Measurements from ENCODE around the gene ALG11. TPM values are rescaled to one million over a fixed set of nuclear protein-coding genes. Genes with fewer than 3 reads are reported as not detected.

ALG11 gene
- total RNA-seq, 1 donor from 2014 or later: 44.6 TPM

DNA sequence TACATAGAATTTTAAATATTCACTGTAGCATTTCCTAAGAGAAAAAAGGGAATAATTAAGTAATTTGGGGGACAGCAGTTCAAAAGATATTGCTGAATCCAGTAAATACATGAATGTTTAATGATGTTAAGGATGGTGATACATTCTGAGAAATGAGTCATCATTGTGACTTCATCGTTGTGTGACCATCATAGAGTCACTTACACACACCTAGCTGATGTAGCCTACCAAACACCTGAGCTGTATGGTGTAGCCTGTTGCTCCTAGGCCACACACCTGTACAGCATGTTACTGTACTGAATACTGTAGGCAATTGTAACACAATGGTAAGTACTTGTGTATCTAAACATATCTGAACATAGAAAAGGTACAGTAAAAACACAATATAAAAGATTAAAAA is 35.8 kb upstream of the ALG11 start:
- H3K4me3 ChIP-seq: no peak overlapping the region
- peaks cover 5% of the 10 kb centered on the region for H3K4me1 Mint-ChIP-seq
- H3K27ac ChIP-seq: no peak overlapping the region
- H3K4me1 ChIP-seq: peaks cover 7% of the 10 kb centered on the region
- H3K36me3 Mint-ChIP-seq: no peaks in the 10 kb centered on the region
- no peaks in the 10 kb centered on the region for H3K9me3 Mint-ChIP-seq
- no peaks in the 10 kb centered on the region for H3K27me3 Mint-ChIP-seq (ENCODE audit: insufficient read depth, low read depth)
- H3K27ac Mint-ChIP-seq: no peak overlapping the region
- no peak overlapping the region for H3K9ac ChIP-seq
- no peak overlapping the region for H3K4me2 ChIP-seq
- DNase-seq (ENCODE audit: low spot score): no peak
- TF ChIP-seq, protein P1, sequence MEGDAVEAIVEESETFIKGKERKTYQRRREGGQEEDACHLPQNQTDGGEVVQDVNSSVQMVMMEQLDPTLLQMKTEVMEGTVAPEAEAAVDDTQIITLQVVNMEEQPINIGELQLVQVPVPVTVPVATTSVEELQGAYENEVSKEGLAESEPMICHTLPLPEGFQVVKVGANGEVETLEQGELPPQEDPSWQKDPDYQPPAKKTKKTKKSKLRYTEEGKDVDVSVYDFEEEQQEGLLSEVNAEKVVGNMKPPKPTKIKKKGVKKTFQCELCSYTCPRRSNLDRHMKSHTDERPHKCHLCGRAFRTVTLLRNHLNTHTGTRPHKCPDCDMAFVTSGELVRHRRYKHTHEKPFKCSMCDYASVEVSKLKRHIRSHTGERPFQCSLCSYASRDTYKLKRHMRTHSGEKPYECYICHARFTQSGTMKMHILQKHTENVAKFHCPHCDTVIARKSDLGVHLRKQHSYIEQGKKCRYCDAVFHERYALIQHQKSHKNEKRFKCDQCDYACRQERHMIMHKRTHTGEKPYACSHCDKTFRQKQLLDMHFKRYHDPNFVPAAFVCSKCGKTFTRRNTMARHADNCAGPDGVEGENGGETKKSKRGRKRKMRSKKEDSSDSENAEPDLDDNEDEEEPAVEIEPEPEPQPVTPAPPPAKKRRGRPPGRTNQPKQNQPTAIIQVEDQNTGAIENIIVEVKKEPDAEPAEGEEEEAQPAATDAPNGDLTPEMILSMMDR (IDR thresholded peaks at IDR 0.05): no peak
- TF ChIP-seq EZH2phosphoT487 (IDR thresholded peaks at IDR 0.05) (no peak), EZH2 (IDR thresholded peaks at IDR 0.05) (no peak)
- no peaks in the 10 kb centered on the region for H3K36me3 ChIP-seq
- no peaks in the 10 kb centered on the region for H3K79me2 ChIP-seq (ENCODE audit: low read depth)
- H4K20me1 ChIP-seq (ENCODE audit: low read depth): no peaks in the 10 kb centered on the region
- no peaks in the 10 kb centered on the region for H3K27me3 ChIP-seq
- H2AFZ ChIP-seq (replicated peaks): no peak overlapping the region
- H3K9me3 ChIP-seq (ENCODE audit: low read depth): no peaks in the 10 kb centered on the region
- no peak overlapping the region for H3K4me3 Mint-ChIP-seq
- H3F3A ChIP-seq (ENCODE audit: low read depth): no peaks in the 10 kb centered on the region

DNA sequence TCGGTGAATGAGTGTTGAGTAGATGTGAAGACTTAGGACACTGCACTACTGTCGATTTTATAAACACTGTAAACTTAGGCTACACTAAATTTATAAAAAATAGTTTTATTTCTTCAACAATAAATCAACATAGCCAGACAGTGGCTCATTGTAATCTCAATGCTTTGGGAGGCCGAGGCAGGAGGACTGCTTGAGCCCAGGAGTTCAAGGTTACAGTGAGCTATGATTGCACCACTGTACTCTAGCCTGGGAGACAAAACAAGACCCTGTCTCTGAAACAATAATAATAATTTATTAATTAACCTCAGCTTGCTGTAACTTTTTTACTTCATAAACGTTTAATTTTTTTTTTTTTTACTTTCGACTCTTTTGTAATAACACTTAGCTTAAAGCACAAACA is 35.3 kb upstream of the ALG11 start:
- no peak overlapping the region for H3K4me3 ChIP-seq
- no peak overlapping the region for H3K27ac ChIP-seq
- no peaks in the 10 kb centered on the region for H3K79me2 ChIP-seq (ENCODE audit: low read depth)
- no peaks in the 10 kb centered on the region for H3K9me3 ChIP-seq (ENCODE audit: low read depth)
- no peak overlapping the region for H3K27ac Mint-ChIP-seq
- H3K36me3 Mint-ChIP-seq: no peaks in the 10 kb centered on the region
- H3K4me1 Mint-ChIP-seq: peaks cover 4% of the 10 kb centered on the region
- no peak overlapping the region for H3K9ac ChIP-seq
- no peaks in the 10 kb centered on the region for H3K27me3 Mint-ChIP-seq (ENCODE audit: insufficient read depth, low read depth)
- no peak overlapping the region for H2AFZ ChIP-seq (replicated peaks)
- H3K4me1 ChIP-seq: peaks cover 8% of the 10 kb centered on the region
- H3K4me3 Mint-ChIP-seq: no peak overlapping the region
- H3K9me3 Mint-ChIP-seq: no peaks in the 10 kb centered on the region
- no peaks in the 10 kb centered on the region for H3K36me3 ChIP-seq
- no peaks in the 10 kb centered on the region for H4K20me1 ChIP-seq (ENCODE audit: low read depth)
- H3K4me2 ChIP-seq: no peak overlapping the region
- no peaks in the 10 kb centered on the region for H3F3A ChIP-seq (ENCODE audit: low read depth)
- TF ChIP-seq EZH2phosphoT487 (IDR thresholded peaks at IDR 0.05) (no peak), EZH2 (IDR thresholded peaks at IDR 0.05) (no peak)
- TF ChIP-seq, protein P1 (IDR thresholded peaks at IDR 0.05): no peak
- no peak for DNase-seq (ENCODE audit: low spot score)
- H3K27me3 ChIP-seq: no peaks in the 10 kb centered on the region

DNA sequence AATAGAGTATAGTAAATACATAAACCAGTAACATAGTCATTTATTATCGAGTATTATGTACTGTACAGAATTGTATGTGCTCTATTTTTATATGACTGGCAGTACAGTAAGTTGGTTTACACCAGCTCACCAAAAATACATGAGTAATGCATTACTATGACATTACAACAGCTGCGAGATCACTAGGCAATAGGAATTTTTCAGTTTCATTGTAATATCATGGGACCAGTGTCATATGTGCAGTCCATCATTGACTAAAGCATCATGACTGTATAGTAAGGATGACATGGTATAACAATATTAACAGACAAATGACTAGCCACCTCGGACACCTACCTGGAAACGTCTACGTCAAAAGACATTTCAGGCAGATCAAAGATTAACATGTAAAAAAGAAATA is 34.6 kb upstream of the ALG11 start:
- no peak overlapping the region for H3K4me2 ChIP-seq
- Mint-ChIP-seq H3K9me3 (no peaks in the 10 kb centered on the region), H3K4me3 (no peak overlapping the region), H3K27ac (no peak overlapping the region), H3K36me3 (no peaks in the 10 kb centered on the region), H3K27me3 (ENCODE audit: insufficient read depth, low read depth) (no peaks in the 10 kb centered on the region), H3K4me1 (peaks cover 4% of the 10 kb centered on the region)
- no peaks in the 10 kb centered on the region for H3K9me3 ChIP-seq (ENCODE audit: low read depth)
- H3K27ac ChIP-seq: no peak overlapping the region
- DNase-seq (ENCODE audit: low spot score): no peak
- no peak overlapping the region for H3K4me3 ChIP-seq
- no peaks in the 10 kb centered on the region for H3K79me2 ChIP-seq (ENCODE audit: low read depth)
- TF ChIP-seq EZH2 (IDR thresholded peaks at IDR 0.05): no peak
- TF ChIP-seq, protein P1 (IDR thresholded peaks at IDR 0.05): no peak
- no peak for TF ChIP-seq EZH2phosphoT487 (IDR thresholded peaks at IDR 0.05)
- H4K20me1 ChIP-seq (ENCODE audit: low read depth): no peaks in the 10 kb centered on the region
- no peaks in the 10 kb centered on the region for H3F3A ChIP-seq (ENCODE audit: low read depth)
- no peak overlapping the region for H3K9ac ChIP-seq
- no peaks in the 10 kb centered on the region for H3K27me3 ChIP-seq
- H2AFZ ChIP-seq (replicated peaks): no peak overlapping the region
- H3K4me1 ChIP-seq: peaks cover 8% of the 10 kb centered on the region
- H3K36me3 ChIP-seq: no peaks in the 10 kb centered on the region
